Esophagus squamous epithelium (tissue), 5 donors: ENCODE results near the gene SYT2. TPM values are rescaled to one million over a fixed set of nuclear protein-coding genes. Genes with fewer than 3 reads are reported as not detected.
A peak's percentile ranks its signal among the peaks of the same experiment; 100 is the strongest.

Experiments
- DNase-seq: peaks from one replicate; lab custom pipeline; 2025; lab: John Stamatoyannopoulos, UW
- H3K27ac ChIP-seq, 4 donors: fragments of 200-600 bp; sonication (generic); one replicate each; pipeline ENCODE4 v1.5.1; 2016 to 2019; ENCODE audit warnings: mild to moderate bottlenecking in 1 of 4
- H3K27me3 ChIP-seq, 4 donors: fragments of 200-600 bp; sonication (generic); 1 replicate in 3 of 4; 2 replicates in 1 of 4; pipeline versions ENCODE4 v1.5.1 to v1.6.0; 2017 to 2021; ENCODE audit warnings: antibody characterized with exemption in 1 of 4
- H3K36me3 ChIP-seq, 3 donors: fragments of 200-600 bp; sonication (generic); one replicate each; pipeline ENCODE4 v1.5.1; 2016 to 2019
- H3K4me1 ChIP-seq, 3 donors: fragments of 200-600 bp; sonication (generic); one replicate each; pipeline ENCODE4 v1.5.1; 2017 to 2019
- H3K4me3 ChIP-seq, 4 donors: fragments of 200-600 bp; sonication (generic); 1 replicate in 3 of 4; 2 replicates in 1 of 4; pipeline ENCODE4 v1.5.1; 2016 to 2019; ENCODE audit warnings: mild to moderate bottlenecking in 2 of 4, moderate library complexity in 1 of 4
- H3K9me3 ChIP-seq, 3 donors: fragments of 200-600 bp; sonication (generic); one replicate each; pipeline ENCODE4 v1.5.1; 2016 to 2019
- POLR2A ChIP-seq, 4 donors: fragments of 450-650 bp; IDR thresholded peaks; one replicate each; pipeline ENCODE4 v1.6.1; 2017; ENCODE audit warnings: antibody characterized with exemption in 4 of 4, mild to moderate bottlenecking in 4 of 4, moderate library complexity in 3 of 4
- WGBS, 2 donors: methylation state at CpG; one replicate each; pipeline ENCODE4 v1.1.5; 2018; 5-methylcytosine and 5-hydroxymethylcytosine counted together
- intact Hi-C: fragments of 100-400 bp; cut with DNase I; formaldehyde crosslinking; loops from one replicate; pipeline ENCODE4 v1.15.0; 2022
- total RNA-seq, 4 donors: library from RNA; depleted of rRNA; stranded (reverse); fragments of >200 nt; gene quantifications; one replicate each; pipeline ENCODE4 v1.1.0, GENCODE V29; 2016
- TF ChIP-seq, protein P1 (sequence below), 6 experiments: fragments of 450-650 bp in 4 of 6; fragments of 200-600 bp in 2 of 6; sonication (generic) in 2 of 6; IDR thresholded peaks; one replicate each; pipeline ENCODE4 v1.5.1; 2016 to 2019; ENCODE audit warnings: antibody characterized with exemption in 6 of 6, mild to moderate bottlenecking in 4 of 6, moderate library complexity in 4 of 6
- donor health status: DM: yes; HTN: yes; CAD: no.

Gene SYT2
- total RNA-seq, 4 donors from 2014 or later = not detected

DNA sequence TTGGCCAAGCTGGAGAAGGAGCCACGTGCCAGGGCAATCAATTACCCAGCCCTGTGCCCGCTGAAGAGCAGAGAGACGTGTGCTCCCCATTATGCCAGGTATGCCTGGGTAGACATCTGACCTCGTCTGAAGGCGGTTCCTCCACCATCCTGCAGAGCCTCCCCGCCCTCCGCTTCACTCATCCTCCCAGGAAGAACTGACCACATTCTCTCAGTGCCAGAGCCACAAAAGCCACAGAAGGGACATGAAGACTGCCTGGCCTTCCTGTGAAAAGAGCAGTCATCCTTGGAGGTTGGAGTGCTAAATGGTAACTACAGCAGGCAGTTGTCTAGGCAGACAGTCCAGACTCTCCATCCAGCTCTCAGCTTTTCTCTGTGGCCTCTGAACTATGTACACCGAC, 12.0 kb downstream of the SYT2 start:
- TF ChIP-seq, protein P1, sequence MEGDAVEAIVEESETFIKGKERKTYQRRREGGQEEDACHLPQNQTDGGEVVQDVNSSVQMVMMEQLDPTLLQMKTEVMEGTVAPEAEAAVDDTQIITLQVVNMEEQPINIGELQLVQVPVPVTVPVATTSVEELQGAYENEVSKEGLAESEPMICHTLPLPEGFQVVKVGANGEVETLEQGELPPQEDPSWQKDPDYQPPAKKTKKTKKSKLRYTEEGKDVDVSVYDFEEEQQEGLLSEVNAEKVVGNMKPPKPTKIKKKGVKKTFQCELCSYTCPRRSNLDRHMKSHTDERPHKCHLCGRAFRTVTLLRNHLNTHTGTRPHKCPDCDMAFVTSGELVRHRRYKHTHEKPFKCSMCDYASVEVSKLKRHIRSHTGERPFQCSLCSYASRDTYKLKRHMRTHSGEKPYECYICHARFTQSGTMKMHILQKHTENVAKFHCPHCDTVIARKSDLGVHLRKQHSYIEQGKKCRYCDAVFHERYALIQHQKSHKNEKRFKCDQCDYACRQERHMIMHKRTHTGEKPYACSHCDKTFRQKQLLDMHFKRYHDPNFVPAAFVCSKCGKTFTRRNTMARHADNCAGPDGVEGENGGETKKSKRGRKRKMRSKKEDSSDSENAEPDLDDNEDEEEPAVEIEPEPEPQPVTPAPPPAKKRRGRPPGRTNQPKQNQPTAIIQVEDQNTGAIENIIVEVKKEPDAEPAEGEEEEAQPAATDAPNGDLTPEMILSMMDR (IDR thresholded peaks at IDR 0.05) = no peak
- TF ChIP-seq POLR2A (IDR thresholded peaks at IDR 0.05) = no peak
- Histone ChIP-seq H3K4me3 (no peak overlapping the region), H3K27me3 (peaks cover 0 to 84% (median 0%) of the 10 kb centered on the region in 4 donors), H3K27ac (no peak overlapping the region), H3K9me3 (no peaks in the 10 kb centered on the region), H3K36me3 (no peaks in the 10 kb centered on the region), H3K4me1 (no peaks in the 10 kb centered on the region)
- WGBS, 2 donors = 17 to 59% methylated on average over 4 to 7 of the region's 8 CpGs
- intact Hi-C loops = no loop called here
- DNase-seq = no peak

DNA sequence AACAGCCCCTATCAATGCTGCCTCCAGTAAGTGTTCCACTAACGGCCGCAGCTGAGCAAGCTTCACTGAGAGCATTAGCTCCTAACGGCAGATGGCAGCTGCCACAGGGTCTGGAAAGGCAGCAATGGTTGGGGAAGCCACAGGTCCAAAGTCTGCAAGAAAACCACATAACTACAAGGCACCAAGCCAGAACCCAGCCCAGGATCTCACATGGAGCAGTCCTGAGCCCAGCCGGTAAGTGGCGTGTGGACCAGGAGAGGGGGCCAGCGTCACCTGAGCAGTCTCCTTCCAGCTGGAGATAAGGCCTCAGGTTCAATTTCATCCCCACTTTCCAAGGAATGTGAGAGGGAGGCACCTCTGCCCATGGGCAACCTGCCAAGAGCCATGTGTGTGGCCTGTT, 13.2 kb downstream of the SYT2 start:
- no peak overlapping the region for H3K4me3 ChIP-seq
- H3K9me3 ChIP-seq = no peaks in the 10 kb centered on the region
- intact Hi-C loops = no loop called here
- no peak overlapping the region for H3K27ac ChIP-seq
- no peak for TF ChIP-seq POLR2A (IDR thresholded peaks at IDR 0.05)
- TF ChIP-seq, protein P1 (IDR thresholded peaks at IDR 0.05) = no peak
- 20 to 92% methylated on average over 1 to 2 of the region's 6 CpGs for WGBS, 2 donors
- no peak for DNase-seq
- peaks cover 0 to 81% (median 0%) of the 10 kb centered on the region in 4 donors for H3K27me3 ChIP-seq
- no peaks in the 10 kb centered on the region for H3K4me1 ChIP-seq
- no peaks in the 10 kb centered on the region for H3K36me3 ChIP-seq

DNA sequence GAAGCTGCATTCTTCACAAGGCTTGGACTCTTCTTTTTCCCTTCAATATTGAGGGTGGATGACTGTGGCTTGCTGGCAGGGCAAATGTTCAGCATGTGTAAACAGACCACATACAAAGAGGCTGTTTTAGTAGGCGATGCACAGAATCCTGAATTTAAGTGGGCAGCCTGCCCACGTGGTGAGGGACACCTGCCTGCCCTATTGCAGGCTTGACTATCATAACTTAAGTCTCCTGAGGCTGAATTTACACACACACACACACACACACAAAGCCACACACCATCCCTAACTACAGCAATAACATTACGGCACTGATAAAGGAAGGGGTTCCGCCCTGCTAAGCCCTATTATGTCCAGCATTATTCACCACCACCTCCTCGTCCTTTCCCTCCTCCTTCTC, 15.9 kb downstream of the SYT2 start:
- H3K27me3 ChIP-seq = peaks cover 0 to 94% (median 0%) of the 10 kb centered on the region in 4 donors
- H3K36me3 ChIP-seq = no peaks in the 10 kb centered on the region
- H3K4me1 ChIP-seq = no peaks in the 10 kb centered on the region
- no peak overlapping the region for H3K4me3 ChIP-seq
- TF ChIP-seq, protein P1 (IDR thresholded peaks at IDR 0.05) = no peak
- TF ChIP-seq POLR2A (IDR thresholded peaks at IDR 0.05) = no peak
- WGBS, 2 donors = 54 to 55% methylated on average over 4 of the region's 5 CpGs
- H3K9me3 ChIP-seq = no peaks in the 10 kb centered on the region
- no peak for DNase-seq
- intact Hi-C loops = no loop called here
- H3K27ac ChIP-seq = no peak overlapping the region

DNA sequence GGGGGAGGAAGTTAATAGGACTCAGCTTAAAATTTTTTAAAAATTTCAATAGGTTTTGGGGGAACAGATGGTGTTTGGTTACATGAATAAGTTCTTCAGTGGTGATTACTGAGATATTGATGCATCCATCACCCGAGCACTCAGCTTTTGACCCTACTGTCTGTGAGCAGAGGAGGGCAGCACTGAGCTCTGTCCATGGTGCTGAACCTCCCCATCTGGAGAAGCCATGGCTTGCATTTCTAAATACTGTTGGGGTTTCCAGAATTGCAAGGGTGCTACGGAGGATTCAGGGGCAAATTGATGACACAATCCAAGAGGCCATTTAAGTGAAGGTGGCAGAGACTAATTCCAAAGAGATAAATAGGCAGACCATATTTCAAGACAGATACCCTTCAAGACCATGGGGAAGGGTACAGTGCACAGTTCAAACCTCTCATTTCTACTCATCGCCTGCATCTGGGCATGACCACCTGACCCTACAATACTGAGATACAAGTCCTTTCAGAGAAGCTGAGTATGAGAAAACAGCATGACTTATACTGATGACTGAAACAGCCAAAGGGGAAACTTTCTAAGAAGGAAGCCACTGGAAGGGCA, 17.2 kb downstream of the SYT2 start:
- Histone ChIP-seq H3K9me3 (no peaks in the 10 kb centered on the region), H3K27ac (no peak overlapping the region), H3K27me3 (peaks cover 0 to 94% (median 0%) of the 10 kb centered on the region in 4 donors), H3K4me3 (no peak overlapping the region), H3K36me3 (no peaks in the 10 kb centered on the region), H3K4me1 (no peaks in the 10 kb centered on the region)
- TF ChIP-seq POLR2A (IDR thresholded peaks at IDR 0.05) = no peak
- TF ChIP-seq, protein P1 (IDR thresholded peaks at IDR 0.05) = peak in 5 of 6 experiments; percentile 25 to 46 (median 39)
- WGBS, 2 donors = 37 to 50% methylated on average over 2 to 3 of the region's 3 CpGs
- intact Hi-C loops = no loop called here
- DNase-seq = no peak

DNA sequence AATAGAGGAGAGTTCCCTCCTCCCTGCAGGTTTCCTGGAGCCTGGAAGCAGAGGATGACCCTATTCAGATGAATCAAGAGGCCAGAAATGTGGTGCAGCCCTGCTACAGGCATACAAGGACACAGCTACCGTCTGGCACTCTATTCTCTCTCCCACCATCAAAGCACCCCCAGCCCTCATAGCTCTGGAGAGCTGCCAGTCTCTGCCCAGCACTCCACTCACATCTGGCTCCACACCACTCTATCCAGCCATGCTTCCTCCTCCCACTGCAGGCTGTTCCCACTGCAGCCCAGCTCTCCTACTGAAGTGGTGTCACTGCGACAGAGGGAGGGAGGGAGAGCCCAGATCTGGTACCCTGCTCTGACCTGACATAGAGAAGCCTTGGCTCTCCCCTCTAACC, 18.4 kb downstream of the SYT2 start:
- peaks cover 0 to 95% (median 0%) of the 10 kb centered on the region in 4 donors for H3K27me3 ChIP-seq
- no peaks in the 10 kb centered on the region for H3K9me3 ChIP-seq
- intact Hi-C loops = no loop called here
- H3K27ac ChIP-seq = no peak overlapping the region
- no peaks in the 10 kb centered on the region for H3K36me3 ChIP-seq
- whole genome bisulfite sequencing, 2 donors = 46 to 83% methylated on average over 2 of the region's 2 CpGs
- DNase-seq = no peak
- H3K4me3 ChIP-seq = no peak overlapping the region
- TF ChIP-seq, protein P1 (IDR thresholded peaks at IDR 0.05) = no peak
- no peak for TF ChIP-seq POLR2A (IDR thresholded peaks at IDR 0.05)
- no peaks in the 10 kb centered on the region for H3K4me1 ChIP-seq
